Activated CD4-positive, alpha-beta memory T cell treated with anti-CD3 and anti-CD28 coated beads for 36 hours (primary cell): ENCODE measurements around the gene AFF3. TPM values are rescaled to one million over a fixed set of nuclear protein-coding genes. Genes with fewer than 3 reads are reported as not detected.

Experiments
- CTCF ChIA-PET: fragments of 350-600 bp; sonication (Branson Sonifier 250); formaldehyde crosslinking; loops from one replicate; lab custom pipeline; 2021; ENCODE audit warnings: antibody characterized with exemption, inconsistent platforms; lab: Charles Lee
- POLR2A ChIA-PET: fragments of 350-600 bp; sonication (Branson Sonifier 250); formaldehyde crosslinking; loops from one replicate; lab custom pipeline; 2021; ENCODE audit warnings: antibody characterized with exemption; lab: Charles Lee
- DNase-seq: peaks from one replicate; pipeline ENCODE4 v3.0.0-alpha.2; 2020
- H3K27ac Mint-ChIP-seq: one replicate; pipeline ENCODE4 v1.8.0; 2021; ENCODE audit warnings: mixed read lengths
- H3K27me3 Mint-ChIP-seq: one replicate; pipeline ENCODE4 v1.8.0; 2021; ENCODE audit warnings: mixed read lengths
- H3K36me3 Mint-ChIP-seq: one replicate; pipeline ENCODE4 v1.8.0; 2021; ENCODE audit warnings: mixed read lengths
- H3K4me1 Mint-ChIP-seq: one replicate; pipeline ENCODE4 v1.8.0; 2021; ENCODE audit warnings: low read depth, mixed read lengths
- H3K4me3 Mint-ChIP-seq: one replicate; pipeline ENCODE4 v1.8.0; 2021; ENCODE audit warnings: mild to moderate bottlenecking, mixed read lengths
- H3K9me3 Mint-ChIP-seq: one replicate; pipeline ENCODE4 v1.8.0; 2021; ENCODE audit warnings: mixed read lengths
- intact Hi-C: fragments of 100-400 bp; cut with micrococcal nuclease; formaldehyde crosslinking; loops from one replicate; pipeline ENCODE4 v1.15.1; 2023
- total RNA-seq, 2 experiments: library from RNA; stranded (reverse); gene quantifications; one replicate each; pipeline ENCODE4 v1.2.3, GENCODE V29; 2021

AFF3 gene
- total RNA-seq, 2 experiments from 2014 or later = 0.22 to 0.59 TPM

DNA sequence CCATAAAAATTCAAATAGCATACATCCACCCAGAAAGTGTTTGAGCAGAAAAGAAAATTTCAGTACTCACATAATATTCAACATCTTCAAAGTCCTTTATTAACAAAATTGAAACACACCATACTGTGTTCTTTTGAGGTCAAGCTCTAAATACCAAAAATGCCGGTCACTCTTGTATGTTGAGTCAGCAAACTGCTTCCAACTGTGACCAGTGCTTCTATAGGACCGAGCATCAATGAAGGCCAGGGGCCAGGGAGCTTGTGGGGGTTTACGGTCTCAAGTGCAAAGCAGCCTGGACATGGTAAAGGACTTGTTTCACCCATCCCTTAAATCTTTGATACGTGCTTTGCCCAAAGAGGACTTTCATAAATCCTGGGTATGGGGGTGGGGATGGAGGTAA lies 539.9 kb downstream of the AFF3 start:
- POLR2A ChIA-PET = no interaction called here
- DNase-seq = no peak
- intact Hi-C loops = no loop called here
- CTCF ChIA-PET = no interaction called here
- Mint-ChIP-seq H3K4me3 (no peak overlapping the region), H3K4me1 (no peaks in the 10 kb centered on the region), H3K27me3 (no peaks in the 10 kb centered on the region), H3K27ac (no peak overlapping the region), H3K9me3 (no peaks in the 10 kb centered on the region), H3K36me3 (no peaks in the 10 kb centered on the region)

GRCh38 chr2:99600981-99601651 lies 541.3 kb downstream of the AFF3 start:
- no peak overlapping the region for H3K4me3 Mint-ChIP-seq
- no peaks in the 10 kb centered on the region for H3K27me3 Mint-ChIP-seq
- ChIA-PET POLR2A (no interaction called here), CTCF (no interaction called here)
- no peak for DNase-seq
- no peaks in the 10 kb centered on the region for H3K36me3 Mint-ChIP-seq
- H3K9me3 Mint-ChIP-seq = no peaks in the 10 kb centered on the region
- H3K27ac Mint-ChIP-seq = no peak overlapping the region
- no peaks in the 10 kb centered on the region for H3K4me1 Mint-ChIP-seq
- intact Hi-C loops = no loop called here

- Mint-ChIP-seq H3K4me1 (no peaks in the 10 kb centered on the region), H3K27me3 (no peaks in the 10 kb centered on the region), H3K9me3 (no peaks in the 10 kb centered on the region), H3K36me3 (no peaks in the 10 kb centered on the region), H3K4me3 (no peak overlapping the region), H3K27ac (no peak overlapping the region)
- intact Hi-C loops = no loop called here
- no peak for DNase-seq
- ChIA-PET POLR2A (no interaction called here), CTCF (no interaction called here)
Observed at GRCh38 chr2:99598441-99598840, 543.9 kb downstream of the AFF3 start.

DNA sequence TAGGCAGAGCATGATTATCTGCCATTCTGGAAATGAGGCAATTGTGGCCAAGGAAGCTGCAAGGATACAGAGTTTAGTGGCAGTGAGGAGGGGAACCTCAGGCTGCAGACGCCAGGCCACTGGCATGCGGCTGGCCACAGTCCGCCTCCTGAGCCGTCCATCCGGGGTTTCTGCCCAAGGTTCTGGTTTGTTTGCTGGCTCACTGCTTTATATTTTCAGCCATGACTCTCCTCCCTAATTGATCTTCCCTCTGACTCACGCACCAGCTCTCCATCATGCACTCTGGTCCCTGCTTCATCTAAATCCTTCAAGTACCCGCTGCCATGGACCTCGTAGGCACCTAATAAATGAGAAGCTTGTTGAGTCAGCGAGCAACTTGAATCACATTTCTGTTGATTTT lies 544.8 kb downstream of the AFF3 start:
- POLR2A ChIA-PET = no interaction called here
- Mint-ChIP-seq H3K27ac (no peak overlapping the region), H3K27me3 (no peaks in the 10 kb centered on the region), H3K9me3 (no peaks in the 10 kb centered on the region), H3K4me3 (no peak overlapping the region), H3K4me1 (no peaks in the 10 kb centered on the region), H3K36me3 (no peaks in the 10 kb centered on the region)
- CTCF ChIA-PET = no interaction called here
- intact Hi-C loops = no loop called here
- DNase-seq = no peak

GRCh38 chr2:99595373-99595772 lies 547.0 kb downstream of the AFF3 start:
- no peak overlapping the region for H3K4me3 Mint-ChIP-seq
- CTCF ChIA-PET = no interaction called here
- H3K9me3 Mint-ChIP-seq = no peaks in the 10 kb centered on the region
- H3K27me3 Mint-ChIP-seq = no peaks in the 10 kb centered on the region
- intact Hi-C loops = no loop called here
- POLR2A ChIA-PET = no interaction called here
- H3K4me1 Mint-ChIP-seq = no peaks in the 10 kb centered on the region
- DNase-seq = no peak
- no peaks in the 10 kb centered on the region for H3K36me3 Mint-ChIP-seq
- H3K27ac Mint-ChIP-seq = no peak overlapping the region

- Mint-ChIP-seq H3K9me3 (no peaks in the 10 kb centered on the region), H3K4me3 (no peak overlapping the region), H3K36me3 (no peaks in the 10 kb centered on the region), H3K27ac (no peak overlapping the region), H3K4me1 (no peaks in the 10 kb centered on the region), H3K27me3 (no peaks in the 10 kb centered on the region)
- intact Hi-C loops = no loop called here
- CTCF ChIA-PET = no interaction called here
- no peak for DNase-seq
- POLR2A ChIA-PET = no interaction called here
Observed at GRCh38 chr2:99593692-99594427, 548.5 kb downstream of the AFF3 start.

DNA sequence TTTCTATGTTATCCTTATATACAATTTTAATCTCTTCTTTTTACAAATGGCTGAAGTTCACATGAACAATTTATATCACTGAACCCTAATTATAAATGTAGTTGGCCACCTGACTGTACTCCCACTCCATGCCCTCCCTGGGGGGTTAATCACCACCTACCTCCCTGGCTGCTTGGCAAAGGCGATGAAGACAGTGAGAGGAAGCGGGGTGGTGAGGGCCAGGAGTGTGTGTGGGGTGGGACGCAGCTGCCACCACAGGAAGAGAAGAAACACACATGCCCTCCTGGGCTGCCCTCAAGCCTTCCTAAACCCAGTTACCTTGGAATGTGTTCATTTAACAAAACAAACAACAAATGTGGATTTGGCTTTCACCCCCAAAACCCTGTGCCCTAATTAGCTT lies 565.6 kb downstream of the AFF3 start:
- no peaks in the 10 kb centered on the region for H3K4me1 Mint-ChIP-seq
- no peaks in the 10 kb centered on the region for H3K36me3 Mint-ChIP-seq
- no peaks in the 10 kb centered on the region for H3K9me3 Mint-ChIP-seq
- ChIA-PET POLR2A (no interaction called here), CTCF (no interaction called here)
- H3K4me3 Mint-ChIP-seq = no peak overlapping the region
- intact Hi-C loops = no loop called here
- DNase-seq = no peak
- no peaks in the 10 kb centered on the region for H3K27me3 Mint-ChIP-seq
- no peak overlapping the region for H3K27ac Mint-ChIP-seq

GRCh38 chr2:99573634-99574251 lies 568.6 kb downstream of the AFF3 start:
- intact Hi-C loops = no loop called here
- DNase-seq = no peak
- no peaks in the 10 kb centered on the region for H3K9me3 Mint-ChIP-seq
- H3K4me3 Mint-ChIP-seq = no peak overlapping the region
- no peaks in the 10 kb centered on the region for H3K4me1 Mint-ChIP-seq
- H3K27ac Mint-ChIP-seq = no peak overlapping the region
- ChIA-PET POLR2A (no interaction called here), CTCF (interaction anchor here (1.2 kb wide), 1 partner anchor 245 kb away, joined by 3 read pairs; no protein-coding TSS in a partner anchor)
- H3K36me3 Mint-ChIP-seq = no peaks in the 10 kb centered on the region
- H3K27me3 Mint-ChIP-seq = no peaks in the 10 kb centered on the region

DNA sequence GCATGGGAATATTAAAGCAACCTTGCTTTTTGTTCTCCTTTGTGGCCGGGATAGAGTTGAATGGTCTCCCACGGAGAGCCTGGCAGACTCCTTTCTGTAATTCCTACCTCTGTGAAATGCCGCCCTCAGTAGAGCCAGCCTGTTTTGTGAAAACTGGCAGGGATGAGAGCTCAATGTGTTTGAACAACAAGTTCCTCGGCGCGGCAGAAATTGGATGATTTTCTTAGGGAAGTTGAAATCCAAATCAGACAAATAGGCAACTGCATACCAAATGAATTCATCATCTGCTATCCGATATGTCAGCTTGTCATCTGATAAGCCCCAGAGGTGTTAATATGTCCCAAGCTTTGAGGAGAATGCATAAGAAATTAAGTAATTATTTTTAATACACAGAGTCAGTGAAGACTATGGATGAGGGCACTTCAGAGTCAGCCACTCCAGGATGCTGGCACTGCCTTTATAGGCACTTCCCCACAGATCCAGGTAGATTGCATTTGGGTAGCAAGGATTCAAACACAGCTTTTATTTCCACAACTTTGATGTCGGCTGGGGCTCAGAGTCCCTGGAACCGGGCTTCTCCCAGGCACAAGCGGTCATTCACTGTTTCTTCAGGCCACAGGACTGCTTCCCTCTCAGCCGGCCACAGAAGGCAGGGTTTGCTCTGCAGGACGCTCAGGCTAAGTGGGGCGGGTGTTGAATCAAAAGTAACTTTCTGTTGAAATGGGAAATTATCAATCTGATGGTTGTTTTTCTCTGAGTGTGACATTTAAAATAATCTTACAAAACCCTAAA lies 569.8 kb downstream of the AFF3 start:
- ChIA-PET CTCF (no interaction called here), POLR2A (no interaction called here)
- Mint-ChIP-seq H3K27me3 (no peaks in the 10 kb centered on the region), H3K4me3 (no peak overlapping the region), H3K4me1 (no peaks in the 10 kb centered on the region), H3K9me3 (no peaks in the 10 kb centered on the region), H3K36me3 (no peaks in the 10 kb centered on the region), H3K27ac (no peak overlapping the region)
- no peak for DNase-seq
- intact Hi-C loops = no loop called here

DNA sequence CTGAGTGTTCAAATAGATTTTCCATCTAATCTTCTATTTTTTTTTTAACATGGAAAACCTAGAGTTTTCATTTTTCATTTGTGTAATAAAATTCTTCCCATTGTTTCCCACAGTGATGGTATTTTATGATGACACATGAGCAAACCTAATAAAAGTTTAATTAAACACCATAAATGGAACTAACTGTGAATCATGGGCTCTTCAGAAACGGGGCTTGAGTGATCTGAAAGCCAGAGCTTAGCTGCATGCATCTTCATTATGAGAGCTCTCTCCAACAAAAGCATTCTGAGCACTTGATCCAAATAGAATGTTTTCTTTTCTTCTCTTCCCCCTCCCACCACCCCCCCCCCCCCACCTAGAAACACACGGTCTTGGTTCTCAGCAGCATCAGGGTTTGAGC lies 570.4 kb downstream of the AFF3 start:
- ChIA-PET POLR2A (no interaction called here), CTCF (no interaction called here)
- intact Hi-C loops = no loop called here
- H3K4me3 Mint-ChIP-seq = no peak overlapping the region
- H3K27me3 Mint-ChIP-seq = no peaks in the 10 kb centered on the region
- DNase-seq = no peak
- H3K36me3 Mint-ChIP-seq = no peaks in the 10 kb centered on the region
- H3K4me1 Mint-ChIP-seq = no peaks in the 10 kb centered on the region
- H3K9me3 Mint-ChIP-seq = no peaks in the 10 kb centered on the region
- H3K27ac Mint-ChIP-seq = no peak overlapping the region

- no peaks in the 10 kb centered on the region for H3K9me3 Mint-ChIP-seq
- intact Hi-C loops = no loop called here
- H3K4me1 Mint-ChIP-seq = no peaks in the 10 kb centered on the region
- no peaks in the 10 kb centered on the region for H3K36me3 Mint-ChIP-seq
- H3K4me3 Mint-ChIP-seq = no peak overlapping the region
- ChIA-PET POLR2A (no interaction called here), CTCF (interaction anchor here (1.6 kb wide), 1 partner anchor 12 kb away, joined by 13 read pairs; no protein-coding TSS in a partner anchor)
- DNase-seq = no peak
- H3K27me3 Mint-ChIP-seq = no peaks in the 10 kb centered on the region
- H3K27ac Mint-ChIP-seq = no peak overlapping the region
Observed at GRCh38 chr2:99571533-99571932, 570.9 kb downstream of the AFF3 start.

- Mint-ChIP-seq H3K9me3 (no peaks in the 10 kb centered on the region), H3K27ac (no peak overlapping the region), H3K36me3 (no peaks in the 10 kb centered on the region), H3K4me1 (no peaks in the 10 kb centered on the region), H3K27me3 (no peaks in the 10 kb centered on the region), H3K4me3 (no peak overlapping the region)
- POLR2A ChIA-PET = no interaction called here
- DNase-seq = no peak
- intact Hi-C loops = no loop called here
- CTCF ChIA-PET = interaction anchor here (1.6 kb wide), 1 partner anchor 12 kb away, joined by 13 read pairs; no protein-coding TSS in a partner anchor
Observed at GRCh38 chr2:99571021-99571420, 571.4 kb downstream of the AFF3 start.
